Vagina (tissue), 2 donors: Measurements from ENCODE around the gene TET2. TPM values are rescaled to one million over a fixed set of nuclear protein-coding genes. Genes with fewer than 3 reads are reported as not detected.

Experiments used
- DNase-seq, 2 donors: peaks; one replicate each; pipeline ENCODE4 v3.0.0-alpha.2; 2017; ENCODE audit errors: extremely low spot score in 2 of 2
- H3K27ac ChIP-seq: fragments of 200-600 bp; sonication (generic); one replicate; pipeline ENCODE4 v1.5.1; 2019
- H3K27me3 ChIP-seq: fragments of 200-600 bp; sonication (generic); one replicate; pipeline ENCODE4 v1.5.1; 2019
- H3K36me3 ChIP-seq, 2 donors: fragments of 200-600 bp; sonication (generic); one replicate each; pipeline ENCODE4 v1.5.1; 2017 to 2019
- H3K4me1 ChIP-seq: fragments of 200-600 bp; sonication (generic); one replicate; pipeline ENCODE4 v1.5.1; 2019
- H3K4me3 ChIP-seq, 2 donors: fragments of 200-600 bp; sonication (generic); 1 replicate in 1 of 2; 2 replicates in 1 of 2; pipeline ENCODE4 v1.5.1; 2016 to 2019
- H3K9me3 ChIP-seq: fragments of 200-600 bp; sonication (generic); one replicate; pipeline ENCODE4 v1.5.1; 2019
- CTCF ChIP-seq, 3 experiments: fragments of 450-650 bp in 2 of 3; fragments of 200-600 bp in 1 of 3; sonication (generic) in 1 of 3; IDR thresholded peaks; one replicate each; pipeline ENCODE4 v1.5.1; 2017 to 2019; ENCODE audit warnings: antibody characterized with exemption in 3 of 3, mild to moderate bottlenecking in 2 of 3, moderate library complexity in 2 of 3
- POLR2A ChIP-seq, 2 donors: fragments of 450-650 bp; IDR thresholded peaks; one replicate each; pipeline ENCODE4 v1.6.1; 2017; ENCODE audit warnings: antibody characterized with exemption in 2 of 2, mild to moderate bottlenecking in 2 of 2, moderate library complexity in 2 of 2
- POLR2AphosphoS5 ChIP-seq, 2 donors: sonication (generic); formaldehyde crosslinking; IDR thresholded peaks; one replicate each; pipeline ENCODE4 v1.9.0; 2017; ENCODE audit warnings: antibody characterized with exemption in 2 of 2, mild to moderate bottlenecking in 2 of 2, low read depth in 1 of 2; ENCODE audit not compliant: insufficient read depth in 1 of 2
- intact Hi-C: fragments of 100-400 bp; cut with DNase I; formaldehyde crosslinking; loops from one replicate; pipeline ENCODE4 v1.15.1; 2023
- total RNA-seq: library from RNA; depleted of rRNA; stranded (reverse); fragments of >200 nt; gene quantifications from one replicate; pipeline ENCODE4 v1.2.3, GENCODE V29; 2016

Gene TET2
- total RNA-seq, 1 donor from 2014 or later: 31.9 TPM

GRCh38 chr4:105279314-105279713, 132.6 kb downstream of the TET2 start:
- no peak overlapping the region for H3K27ac ChIP-seq
- H3K4me1 ChIP-seq: no peaks in the 10 kb centered on the region
- intact Hi-C loops: no loop called here
- no peak for TF ChIP-seq POLR2A (IDR thresholded peaks at IDR 0.05)
- no peak for TF ChIP-seq CTCF (IDR thresholded peaks at IDR 0.05)
- no peak for TF ChIP-seq POLR2AphosphoS5 (IDR thresholded peaks at IDR 0.05; ENCODE audit: insufficient read depth in 1 of 2, low read depth in 1 of 2)
- DNase-seq: no peak
- no peak overlapping the region for H3K4me3 ChIP-seq
- no peaks in the 10 kb centered on the region for H3K9me3 ChIP-seq
- H3K27me3 ChIP-seq: no peaks in the 10 kb centered on the region
- H3K36me3 ChIP-seq: peaks cover 0 to 18% of the 10 kb centered on the region in 2 donors

- intact Hi-C loops: no loop called here
- Histone ChIP-seq H3K4me1 (no peaks in the 10 kb centered on the region), H3K27me3 (no peaks in the 10 kb centered on the region), H3K9me3 (no peaks in the 10 kb centered on the region), H3K36me3 (peaks cover 0 to 9% of the 10 kb centered on the region in 2 donors), H3K27ac (no peak overlapping the region), H3K4me3 (no peak overlapping the region)
- TF ChIP-seq POLR2AphosphoS5 (IDR thresholded peaks at IDR 0.05; ENCODE audit: insufficient read depth in 1 of 2, low read depth in 1 of 2) (no peak), POLR2A (IDR thresholded peaks at IDR 0.05) (no peak), CTCF (IDR thresholded peaks at IDR 0.05) (no peak)
- no peak for DNase-seq
These were observed 133.9 kb downstream of the TET2 start for GRCh38 chr4:105280338-105281123.

GRCh38 chr4:105281124-105281415, 134.4 kb downstream of the TET2 start:
- Histone ChIP-seq H3K27ac (no peak overlapping the region), H3K4me3 (no peak overlapping the region), H3K36me3 (peaks cover 0 to 4% of the 10 kb centered on the region in 2 donors), H3K27me3 (no peaks in the 10 kb centered on the region), H3K4me1 (no peaks in the 10 kb centered on the region), H3K9me3 (no peaks in the 10 kb centered on the region)
- TF ChIP-seq CTCF (IDR thresholded peaks at IDR 0.05): no peak
- TF ChIP-seq POLR2A (IDR thresholded peaks at IDR 0.05): no peak
- TF ChIP-seq POLR2AphosphoS5 (IDR thresholded peaks at IDR 0.05; ENCODE audit: insufficient read depth in 1 of 2, low read depth in 1 of 2): no peak
- no peak for DNase-seq
- intact Hi-C loops: no loop called here

- Histone ChIP-seq H3K36me3 (no peaks in the 10 kb centered on the region), H3K27me3 (no peaks in the 10 kb centered on the region), H3K4me3 (no peak overlapping the region), H3K9me3 (no peaks in the 10 kb centered on the region), H3K4me1 (no peaks in the 10 kb centered on the region), H3K27ac (no peak overlapping the region)
- intact Hi-C loops: no loop called here
- no peak for TF ChIP-seq POLR2AphosphoS5 (IDR thresholded peaks at IDR 0.05; ENCODE audit: insufficient read depth in 1 of 2, low read depth in 1 of 2)
- no peak for TF ChIP-seq CTCF (IDR thresholded peaks at IDR 0.05)
- no peak for TF ChIP-seq POLR2A (IDR thresholded peaks at IDR 0.05)
- DNase-seq: no peak
These were observed 135.8 kb downstream of the TET2 start for GRCh38 chr4:105282489-105282888.

GRCh38 chr4:105283501-105283900, 136.8 kb downstream of the TET2 start:
- DNase-seq: no peak
- no peak overlapping the region for H3K27ac ChIP-seq
- intact Hi-C loops: no loop called here
- no peaks in the 10 kb centered on the region for H3K27me3 ChIP-seq
- no peaks in the 10 kb centered on the region for H3K9me3 ChIP-seq
- TF ChIP-seq POLR2A (IDR thresholded peaks at IDR 0.05): no peak
- TF ChIP-seq CTCF (IDR thresholded peaks at IDR 0.05): no peak
- no peak for TF ChIP-seq POLR2AphosphoS5 (IDR thresholded peaks at IDR 0.05; ENCODE audit: insufficient read depth in 1 of 2, low read depth in 1 of 2)
- no peaks in the 10 kb centered on the region for H3K4me1 ChIP-seq
- H3K36me3 ChIP-seq: no peaks in the 10 kb centered on the region
- no peak overlapping the region for H3K4me3 ChIP-seq
